Middle frontal gyrus (tissue), 1 donor: Measurements from ENCODE around the gene SIN3A.
"Not testable (repeated sequence)": the region's sequence is repeated elsewhere in the genome, so short reads cannot be mapped to it uniquely, and the experiment has no call there.

ENCODE experiments used
- DNase-seq: peaks from one replicate; pipeline ENCODE4 v3.0.0-alpha.2; 2015; ENCODE audit warnings: low spot score; ENCODE audit errors: extremely low spot score

Gene SIN3A

DNA sequence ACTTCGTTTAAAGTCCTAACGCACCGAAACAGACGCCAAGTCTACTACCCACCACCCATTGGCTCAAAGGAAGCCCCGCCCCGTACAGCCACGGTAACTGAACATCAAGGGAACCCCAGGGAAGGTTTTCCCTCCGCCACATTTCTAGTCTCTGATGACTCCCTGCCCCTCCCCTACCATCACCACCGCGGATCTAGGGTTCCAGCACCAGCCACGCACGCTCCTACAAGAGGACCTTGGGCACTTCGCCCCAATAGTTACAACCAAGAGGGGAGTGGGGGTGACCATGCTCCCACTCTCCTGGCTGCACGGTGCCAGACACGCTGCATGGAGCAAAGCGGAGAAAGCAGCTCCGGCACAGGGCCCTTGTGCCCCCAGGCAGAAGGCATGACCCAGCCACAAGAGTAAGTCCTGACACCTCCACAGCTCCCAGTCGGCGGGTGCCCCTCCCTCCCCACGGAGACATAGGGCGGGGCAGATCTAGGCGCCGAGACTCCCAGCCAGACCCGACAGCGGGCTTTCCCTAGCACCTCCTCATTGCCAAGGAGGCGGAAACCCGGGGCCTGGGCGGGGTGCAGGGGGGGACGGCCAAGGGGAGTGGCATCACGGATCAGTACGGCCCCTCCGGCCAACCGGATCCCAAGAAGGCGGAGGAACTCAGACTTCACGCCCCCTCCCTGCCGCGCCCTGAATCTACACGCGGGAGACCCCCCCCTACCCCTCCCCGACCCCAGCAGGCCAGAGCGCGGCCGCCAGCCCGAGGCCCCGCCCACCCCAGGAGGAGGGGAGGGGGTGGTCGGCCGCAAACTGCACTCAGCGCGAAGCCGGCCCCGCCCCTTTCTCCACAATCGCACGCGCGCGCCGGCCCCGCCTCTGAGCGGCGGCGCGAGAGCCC lies 936 bp downstream of the SIN3A start:
- DNase-seq, result peak; percentile 85

DNA sequence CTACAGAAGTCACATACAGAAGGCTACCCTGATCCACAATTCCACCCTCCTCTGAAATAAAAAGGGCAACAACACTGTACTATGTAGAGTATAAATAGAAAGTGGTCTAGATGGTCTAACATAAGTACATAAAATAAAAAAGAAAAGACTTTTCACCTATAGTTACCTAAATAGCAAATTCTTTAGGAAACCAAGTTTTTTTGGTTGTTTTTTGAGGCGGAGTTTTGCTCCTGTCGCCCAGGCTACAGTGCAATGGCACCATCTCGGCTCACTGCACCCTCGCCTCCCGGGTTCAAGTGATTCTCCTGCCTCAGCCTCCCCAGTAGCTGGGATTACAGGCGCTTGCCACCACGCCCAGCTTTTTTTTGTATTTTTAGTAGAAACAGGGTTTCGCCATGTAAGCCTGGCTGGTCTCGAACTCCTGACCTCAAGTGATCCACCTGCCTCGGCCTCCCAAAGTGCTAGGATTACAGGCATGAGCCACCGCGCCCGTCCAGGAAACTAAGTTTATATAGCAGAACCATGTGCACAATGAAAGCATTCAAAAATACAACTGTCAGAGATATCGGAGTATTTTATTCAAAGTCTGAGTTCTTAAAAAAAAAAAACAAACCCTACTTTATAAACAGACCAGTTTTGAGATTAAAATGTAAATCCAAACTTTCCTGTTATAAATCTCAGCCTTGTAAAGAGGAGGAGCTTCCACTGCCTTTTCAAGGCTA lies 1.7 kb downstream of the SIN3A start:
- no peak for DNase-seq

DNA sequence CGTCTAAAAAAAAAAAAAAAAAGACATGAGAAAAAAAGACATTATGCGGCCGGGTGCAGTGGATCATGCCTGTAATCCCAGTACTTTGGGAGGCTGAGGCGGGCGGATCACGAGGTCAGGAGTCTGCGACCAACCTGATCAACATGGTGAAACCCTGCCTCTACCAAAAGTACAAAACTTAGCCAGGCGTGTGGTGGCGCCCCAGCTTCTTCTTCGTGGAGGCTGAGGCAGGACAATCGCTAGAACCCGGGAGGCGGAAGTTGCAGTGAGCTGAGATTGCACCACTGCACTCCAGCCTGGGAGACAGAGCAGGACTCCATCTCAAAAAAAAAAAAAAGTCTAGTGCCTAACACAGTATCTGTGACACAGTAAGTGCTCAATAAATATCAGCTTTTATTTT lies 3.3 kb downstream of the SIN3A start:
- not testable (repeated sequence) for DNase-seq

DNA sequence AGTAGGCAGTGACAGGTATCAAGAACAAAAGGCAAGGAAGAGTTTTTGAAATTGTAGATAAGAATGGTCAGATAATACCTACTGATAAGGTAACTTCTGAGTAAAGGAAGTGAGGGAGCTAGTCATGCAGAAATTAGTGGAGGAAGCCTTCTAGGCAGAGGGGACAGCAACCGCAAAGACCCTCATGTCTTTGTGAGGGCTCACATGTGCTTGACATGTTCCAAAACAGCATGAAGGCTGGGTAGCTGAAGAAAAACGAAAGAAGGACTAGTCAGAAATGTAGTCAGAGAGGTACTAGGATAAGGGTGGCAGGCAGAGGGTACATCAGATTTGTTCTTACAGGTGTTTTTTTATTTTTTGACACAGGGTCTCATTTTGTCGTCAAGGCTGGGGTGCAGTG lies 5.3 kb downstream of the SIN3A start:
- DNase-seq, result no peak

DNA sequence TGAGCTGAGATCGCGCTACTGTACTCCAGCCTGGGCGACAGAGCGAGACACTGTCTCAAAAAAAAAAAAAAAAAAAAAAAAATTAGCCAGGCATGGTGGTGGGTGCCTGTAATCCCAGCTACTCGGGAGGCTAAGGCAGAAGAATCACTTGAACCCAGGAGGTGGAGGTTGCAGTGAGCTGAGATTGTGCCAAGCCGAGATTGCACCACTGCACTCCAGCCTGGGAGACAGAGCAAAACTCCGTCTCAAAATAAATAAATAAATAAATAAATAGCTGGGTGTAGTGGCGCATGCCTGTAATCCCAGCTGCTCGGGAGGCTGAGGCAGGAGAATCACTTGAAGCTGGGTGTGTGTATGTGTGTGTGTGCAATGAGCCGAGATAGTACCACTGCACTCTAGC lies 6.2 kb downstream of the SIN3A start:
- not testable (repeated sequence) for DNase-seq

DNA sequence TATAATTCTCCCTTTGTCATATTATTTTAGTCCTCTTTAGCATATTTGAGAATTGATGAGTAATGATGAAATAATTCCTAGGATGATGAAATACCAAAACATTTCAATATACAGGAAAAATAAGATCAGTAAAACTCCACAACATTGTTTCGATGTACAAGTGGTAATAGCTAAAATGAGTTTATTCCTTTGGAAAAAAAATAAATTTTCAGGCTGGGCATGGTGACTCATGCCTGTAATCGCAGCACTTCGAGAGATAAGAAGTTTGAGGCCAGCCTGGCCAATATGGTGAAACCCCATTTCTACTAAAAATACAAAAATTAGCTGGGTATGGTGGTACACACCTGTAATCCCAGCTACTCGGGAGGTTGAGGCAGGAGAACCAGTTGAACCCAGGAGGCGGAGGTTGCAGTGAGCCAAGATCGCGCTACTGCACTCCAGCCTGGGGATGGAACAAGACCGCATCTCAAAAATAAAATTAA lies 7.5 kb downstream of the SIN3A start:
- DNase-seq, result not testable (repeated sequence)

DNA sequence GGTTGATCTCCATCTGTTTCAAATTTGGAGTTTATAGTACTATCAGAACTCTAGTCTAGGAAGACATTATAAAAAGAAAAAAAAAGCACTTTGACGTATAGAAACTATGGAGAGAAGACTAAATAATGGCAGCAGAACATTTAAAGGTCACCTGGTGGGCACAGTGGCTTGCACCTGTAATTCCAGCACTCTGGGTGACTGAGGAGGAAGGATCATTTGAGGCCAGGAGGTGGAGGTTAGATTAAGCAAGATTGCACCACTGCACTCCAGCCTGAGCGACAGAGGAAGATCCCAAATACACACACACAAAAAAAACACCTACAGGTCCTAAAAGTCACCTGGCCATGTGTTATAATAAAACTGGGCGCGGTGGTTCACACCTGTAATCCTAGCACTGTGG lies 13.8 kb downstream of the SIN3A start:
- no peak for DNase-seq

DNA sequence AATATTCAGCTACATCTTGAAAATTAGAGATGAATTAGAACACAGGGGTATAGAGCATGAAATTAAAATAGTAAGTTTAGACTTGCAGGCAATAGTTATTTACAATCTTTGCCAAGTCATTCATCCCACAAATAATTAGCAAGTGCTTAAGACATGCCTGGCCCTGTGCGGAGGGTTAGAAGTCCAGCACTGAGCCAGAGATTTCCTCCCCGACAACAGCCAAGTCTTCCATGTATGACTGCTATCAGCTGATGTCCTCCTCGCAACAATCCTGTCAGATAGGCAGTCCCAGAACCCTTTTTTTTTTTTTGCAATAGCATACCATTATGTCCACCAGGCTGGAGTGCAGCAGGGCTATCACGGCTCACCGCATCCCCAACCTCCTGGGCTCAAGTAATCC lies 14.6 kb downstream of the SIN3A start:
- DNase-seq, result no peak

DNA sequence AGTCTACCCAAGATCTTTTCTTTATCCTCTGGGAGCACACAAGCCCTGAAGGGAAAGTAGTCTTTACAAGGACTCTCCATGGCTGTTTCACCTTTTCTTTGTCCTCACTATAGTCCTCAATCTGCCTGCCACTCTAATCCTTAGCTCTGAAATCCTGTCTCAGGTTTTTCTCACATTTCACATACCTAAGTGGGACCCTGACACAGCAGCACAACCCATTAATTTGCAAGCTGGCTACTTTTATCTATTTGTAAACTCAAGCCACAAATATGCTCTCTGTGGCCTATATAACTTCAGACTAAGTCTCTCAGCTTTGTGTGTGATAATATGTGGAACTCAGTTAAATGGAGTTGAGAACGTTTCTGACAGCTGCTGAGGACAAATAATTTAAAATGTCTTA lies 19.8 kb downstream of the SIN3A start:
- no peak for DNase-seq

DNA sequence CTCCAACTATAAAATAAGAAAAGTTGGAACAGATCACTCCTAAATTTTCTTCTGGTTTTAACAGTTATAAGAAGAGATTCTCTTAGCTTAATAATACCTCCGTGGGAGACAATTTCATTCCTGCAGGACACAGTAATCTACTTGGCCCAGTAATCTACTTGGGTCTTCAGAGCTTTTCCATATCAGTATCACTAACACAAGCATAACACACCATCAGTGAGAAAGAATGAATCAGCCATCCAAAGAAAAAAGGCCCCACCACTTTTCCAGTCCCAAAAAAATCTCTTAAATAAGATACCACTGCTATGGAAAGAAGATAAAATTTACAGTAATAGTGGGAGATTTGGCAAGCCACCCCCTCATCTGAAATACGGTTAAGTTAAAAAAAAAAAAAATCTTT lies 20.2 kb downstream of the SIN3A start:
- DNase-seq, result no peak

DNA sequence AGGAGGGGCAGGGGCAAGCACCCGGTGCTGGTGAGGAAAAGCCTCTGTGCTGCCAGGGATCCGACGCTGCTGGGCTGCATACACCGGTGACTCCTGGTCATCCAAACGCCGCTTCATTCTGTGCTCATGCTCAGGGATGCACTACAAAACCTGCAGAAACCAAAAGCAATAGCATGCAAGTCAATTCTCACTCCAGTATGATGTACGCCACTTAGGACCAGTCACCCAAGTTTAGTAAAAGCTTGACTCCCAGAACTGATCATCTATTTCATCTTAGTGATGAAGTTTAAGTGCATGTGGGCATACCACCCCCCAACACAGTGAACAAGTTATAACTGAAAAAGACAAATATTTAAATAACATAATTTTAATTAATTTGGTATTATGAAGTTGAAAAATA lies 21.2 kb downstream of the SIN3A start:
- DNase-seq, result no peak

DNA sequence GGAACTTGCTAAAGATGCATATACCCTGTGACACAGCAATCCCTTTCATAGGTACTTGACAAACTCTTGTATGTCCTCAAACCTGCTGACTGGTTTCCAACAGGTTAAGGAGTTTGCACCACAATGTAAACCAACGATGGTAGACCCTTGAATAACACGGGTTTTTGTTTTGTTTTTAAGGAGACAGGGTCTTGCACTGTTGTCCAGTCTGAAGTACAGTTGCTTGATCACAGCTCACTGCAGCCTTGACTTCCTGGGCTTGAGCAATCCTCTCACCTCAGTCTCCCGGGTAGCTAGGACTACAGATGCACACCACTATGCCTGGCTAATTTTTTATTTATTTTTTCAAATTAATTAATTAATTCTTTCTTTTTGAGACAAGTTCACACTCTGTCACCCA lies 23.3 kb downstream of the SIN3A start:
- DNase-seq, result no peak

DNA sequence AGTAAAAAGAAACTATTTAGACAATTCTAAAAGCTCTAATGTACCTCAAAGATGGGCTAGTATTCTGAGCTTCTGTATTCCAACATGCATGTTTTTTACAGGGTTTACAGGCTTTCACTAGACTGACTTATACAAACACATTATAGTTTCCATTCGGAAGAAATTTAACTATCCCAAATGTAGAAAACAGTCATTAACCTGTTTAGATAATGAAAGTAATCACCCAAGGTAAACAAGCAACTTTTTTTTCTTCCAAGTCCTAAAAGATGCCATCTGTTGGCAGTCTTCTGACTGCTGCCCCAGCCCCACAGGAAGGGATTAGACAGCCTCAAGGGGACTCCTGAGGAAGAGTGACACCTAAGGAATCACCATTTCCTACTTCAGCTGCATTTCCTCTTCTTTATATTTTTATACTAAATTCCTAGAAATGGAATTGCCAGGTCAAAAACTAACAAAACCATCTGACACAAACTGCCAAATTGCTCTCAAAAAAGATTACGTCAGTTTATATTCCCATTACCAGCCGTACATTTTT lies 25.5 kb downstream of the SIN3A start:
- DNase-seq, result no peak

DNA sequence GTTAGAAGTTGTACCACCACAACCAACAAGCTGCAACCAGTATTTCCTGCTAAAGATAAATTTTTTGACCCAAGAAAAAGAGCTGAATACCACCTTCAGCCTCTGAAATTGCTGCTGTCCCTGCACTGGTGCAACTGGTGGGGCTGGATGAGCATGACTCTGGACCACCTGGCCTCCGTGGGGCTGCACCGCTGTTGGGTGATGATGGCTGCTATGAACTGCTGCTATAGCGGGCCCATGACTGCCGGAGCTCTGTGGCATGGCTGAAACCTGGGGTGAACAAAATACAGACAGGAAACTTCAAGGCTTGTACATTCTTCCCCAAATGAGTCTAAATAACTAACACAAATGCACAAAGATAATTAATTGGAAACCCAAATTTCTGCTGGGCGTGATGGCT lies 28.9 kb downstream of the SIN3A start:
- no peak for DNase-seq

DNA sequence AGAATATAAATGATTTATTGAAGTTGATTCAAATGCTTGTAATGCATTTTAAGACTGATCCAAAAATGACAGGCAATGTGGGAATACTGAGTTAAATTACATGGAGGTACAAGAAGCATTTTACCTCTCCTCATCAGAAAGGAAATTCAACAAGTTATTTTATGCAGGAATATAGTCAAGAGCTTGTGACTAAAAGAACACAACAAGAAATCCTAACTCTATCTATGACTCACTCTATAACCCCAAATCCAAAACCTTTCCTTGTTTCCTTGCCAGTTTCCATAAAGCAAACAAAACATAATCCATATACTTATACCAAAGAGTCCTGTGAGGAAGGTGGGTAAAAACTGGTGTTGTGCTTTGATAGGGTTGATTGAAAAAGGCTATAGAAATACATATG lies 30.8 kb downstream of the SIN3A start:
- no peak for DNase-seq

DNA sequence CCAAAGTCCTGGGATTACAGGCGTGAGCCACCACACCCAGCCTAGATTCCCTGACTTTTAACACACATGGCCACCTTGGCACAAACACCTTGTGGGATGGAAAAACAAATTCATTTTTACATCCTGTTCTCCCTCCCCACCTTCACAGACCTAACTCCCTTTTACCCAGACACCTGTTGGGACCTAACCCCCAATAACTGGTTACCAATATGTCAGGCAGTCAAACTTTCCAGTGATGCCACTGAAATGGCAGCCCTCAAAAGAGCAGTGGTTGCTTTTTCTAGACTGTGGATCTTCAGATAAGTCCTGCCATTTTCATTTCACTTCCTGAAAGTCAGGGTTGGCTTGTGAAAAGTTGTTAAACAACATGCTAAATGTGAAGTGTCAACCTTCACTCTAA lies 34.9 kb downstream of the SIN3A start:
- no peak for DNase-seq

DNA sequence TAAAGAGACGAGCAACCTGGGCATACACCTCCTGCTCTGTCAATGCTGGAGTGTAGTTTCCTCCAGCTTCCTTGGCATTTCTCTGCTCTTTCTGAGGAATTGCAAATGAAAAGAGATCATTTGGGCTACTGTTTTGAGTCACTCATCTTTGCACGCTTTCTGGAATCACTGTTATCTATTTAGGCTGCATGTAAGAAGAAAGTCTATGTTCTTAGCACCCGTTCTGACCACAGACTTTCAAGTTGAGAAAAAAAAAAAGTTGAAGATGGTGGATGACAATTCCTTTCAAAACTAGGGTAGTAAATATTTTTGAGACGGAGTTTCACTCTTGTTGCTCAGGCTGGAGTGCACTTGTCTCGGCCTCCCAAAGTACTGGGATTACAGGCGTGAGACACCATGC lies 41.3 kb downstream of the SIN3A start:
- DNase-seq, result no peak

DNA sequence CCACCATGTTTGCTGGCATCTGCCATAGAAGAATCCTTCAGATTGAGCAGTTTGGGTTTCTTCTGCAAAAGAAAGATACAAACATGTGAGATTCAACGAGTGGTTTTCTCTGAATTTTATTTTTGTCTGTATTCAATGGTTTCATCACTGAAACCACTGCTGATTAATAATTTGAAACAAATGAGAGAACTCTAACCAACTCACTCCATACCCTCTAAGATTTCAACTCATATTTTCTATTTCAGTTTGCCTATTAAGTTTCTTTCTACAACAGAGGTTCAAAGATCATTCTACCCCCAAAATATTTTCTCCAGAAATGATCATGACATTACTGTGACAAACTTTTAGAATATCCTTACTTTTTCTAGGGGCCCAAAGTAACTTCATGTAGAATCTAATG lies 44.4 kb downstream of the SIN3A start:
- DNase-seq, result no peak

DNA sequence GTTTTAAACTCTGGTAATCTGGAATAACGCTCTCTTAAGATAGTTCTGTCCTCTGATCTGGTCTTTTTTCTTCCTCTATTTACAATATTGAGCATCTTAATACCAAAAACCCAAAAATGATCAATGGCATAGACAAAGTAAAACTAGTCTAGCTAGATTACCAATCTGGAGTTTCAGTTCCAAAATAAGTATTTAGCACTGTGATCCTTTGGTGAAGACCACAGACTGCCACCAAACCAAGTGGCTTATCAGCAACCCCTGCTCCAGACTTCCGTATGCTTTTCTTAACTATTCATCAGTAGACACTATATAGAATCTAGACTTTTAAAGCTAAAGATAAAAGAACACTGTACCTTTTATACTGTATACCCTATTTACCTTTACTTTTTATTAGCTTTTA lies 47.6 kb downstream of the SIN3A start:
- no peak for DNase-seq

DNA sequence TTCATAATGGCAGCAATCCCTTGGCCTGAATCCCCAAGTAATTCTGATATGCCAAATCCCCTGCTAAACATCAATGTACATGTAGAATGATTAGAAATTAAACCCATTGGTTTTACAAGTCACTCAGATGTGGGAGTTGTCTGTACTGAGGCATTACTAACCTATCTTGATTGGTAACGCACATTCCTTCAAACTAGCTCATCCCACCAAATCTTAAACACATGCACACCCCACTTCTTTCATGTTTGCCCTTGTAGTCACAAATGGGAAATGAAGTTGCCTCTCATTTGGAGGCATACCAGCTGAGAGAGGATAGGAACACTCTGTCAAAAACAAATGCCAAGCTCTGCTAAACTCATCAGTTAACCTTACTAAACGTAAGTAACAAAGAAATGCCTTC lies 54.0 kb downstream of the SIN3A start:
- no peak for DNase-seq

DNA sequence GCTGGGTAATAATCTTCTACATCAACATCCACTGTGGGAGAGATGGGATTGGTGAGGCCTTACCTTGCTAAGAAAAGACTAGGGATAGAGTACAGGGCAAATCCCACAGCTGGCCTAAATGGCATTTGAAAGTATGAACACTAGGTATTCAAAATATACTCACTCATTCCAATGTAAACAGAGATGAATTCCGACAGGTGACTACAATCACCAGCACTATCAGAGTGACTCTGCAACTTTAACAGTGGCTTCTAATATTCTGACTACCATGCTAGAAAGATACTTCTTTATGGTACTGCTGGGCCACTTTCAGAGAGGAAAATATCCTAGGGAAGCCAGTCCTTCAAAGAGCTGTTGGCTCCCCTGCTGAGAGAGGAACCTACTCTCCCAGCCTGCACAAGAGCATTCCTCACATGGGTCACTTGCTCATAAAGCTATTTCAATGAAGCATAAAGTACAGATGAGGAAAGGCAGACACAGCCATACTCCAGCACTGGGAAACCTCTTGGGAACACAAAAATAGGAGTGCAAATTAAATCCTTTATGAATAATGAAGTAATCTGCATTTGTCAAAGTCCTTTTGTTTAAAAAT lies 61.6 kb downstream of the SIN3A start:
- no peak for DNase-seq

DNA sequence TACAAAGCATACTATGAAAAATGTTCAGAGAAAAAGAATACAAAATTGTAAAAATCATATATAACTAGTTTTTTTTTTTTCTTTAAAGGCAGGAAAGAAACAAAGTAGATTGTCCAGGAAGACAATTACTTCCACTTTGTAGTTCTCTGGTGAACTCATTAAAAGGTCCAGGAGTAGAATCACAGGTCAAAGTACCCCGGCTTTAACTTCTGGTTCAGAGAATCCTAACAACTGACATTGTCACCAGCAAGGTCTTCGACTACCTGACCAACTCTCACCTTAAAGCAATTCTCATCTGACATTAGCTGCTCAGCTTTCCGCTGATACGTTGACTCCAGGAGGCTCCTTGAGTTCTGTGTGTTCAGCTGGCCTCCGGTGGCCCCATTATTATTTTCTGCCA lies 67.5 kb downstream of the SIN3A start:
- not testable (repeated sequence) for DNase-seq
